Activated naive CD8-positive, alpha-beta T cell treated with anti-CD3 and anti-CD28 coated beads, Interleukin-2, amount 10 ng/mL, durations not matched to agents 7 days and 5 days (primary cell): Measurements from ENCODE around the gene NCKAP1. TPM values are rescaled to one million over a fixed set of nuclear protein-coding genes. Genes with fewer than 3 reads are reported as not detected.

Source experiments
- ATAC-seq: fragments of 150-1000 bp; cut with Tn5 transposase; one replicate; pipeline ENCODE4 v1.10.0; 2021; ENCODE audit warnings: low read depth, moderate library complexity
- POLR2A ChIA-PET: fragments of 350-600 bp; sonication (Branson Sonifier 250); formaldehyde crosslinking; loops from one replicate; lab custom pipeline; 2021; ENCODE audit warnings: antibody characterized with exemption; lab: Charles Lee
- DNase-seq: peaks from one replicate; pipeline ENCODE4 v3.0.0; 2021
- H3K27ac Mint-ChIP-seq: one replicate; pipeline ENCODE4 v1.8.0; 2022; ENCODE audit warnings: mild to moderate bottlenecking, mixed read lengths
- H3K27me3 Mint-ChIP-seq: one replicate; pipeline ENCODE4 v1.8.0; 2022; ENCODE audit warnings: mild to moderate bottlenecking, moderate library complexity, mixed read lengths
- H3K36me3 Mint-ChIP-seq: one replicate; pipeline ENCODE4 v1.8.0; 2021; ENCODE audit warnings: mild to moderate bottlenecking, mixed read lengths
- H3K4me1 Mint-ChIP-seq: one replicate; pipeline ENCODE4 v1.8.0; 2021; ENCODE audit warnings: mixed read lengths
- H3K4me3 Mint-ChIP-seq: one replicate; pipeline ENCODE4 v1.8.0; 2022; ENCODE audit warnings: mild to moderate bottlenecking, moderate library complexity, mixed read lengths
- H3K9me3 Mint-ChIP-seq: one replicate; pipeline ENCODE4 v1.8.0; 2021; ENCODE audit warnings: mixed read lengths
- total RNA-seq, 2 experiments: library from RNA; stranded (reverse); gene quantifications; one replicate each; pipeline ENCODE4 v1.2.3, GENCODE V29; 2021

Gene NCKAP1
- total RNA-seq, 2 experiments from 2014 or later, result 0.69 to 1.2 TPM

DNA sequence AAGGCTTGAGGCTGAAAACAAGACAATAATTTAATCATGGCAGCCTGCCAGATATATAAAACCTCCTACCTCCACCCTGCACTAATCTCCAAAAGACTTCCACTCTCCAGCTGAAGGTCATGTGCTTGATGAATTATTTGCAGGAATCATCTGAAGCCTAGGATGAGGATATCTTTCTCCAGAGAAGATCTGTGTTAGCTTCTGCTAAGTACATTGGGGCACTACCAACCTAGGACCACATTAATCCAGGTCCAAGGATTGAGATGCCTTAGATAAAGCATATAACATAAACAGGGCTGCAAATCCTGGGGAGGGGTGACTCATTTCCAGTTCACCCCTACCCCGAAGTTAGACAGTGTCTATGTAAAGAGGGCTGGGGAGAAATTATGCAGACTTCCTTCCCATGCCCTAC lies 91.3 kb downstream of the NCKAP1 start:
- Mint-ChIP-seq H3K4me3 (no peak overlapping the region), H3K9me3 (peaks cover 3% of the 10 kb centered on the region), H3K36me3 (peaks cover 10% of the 10 kb centered on the region), H3K27ac (no peak overlapping the region), H3K4me1 (peaks cover 27% of the 10 kb centered on the region), H3K27me3 (no peaks in the 10 kb centered on the region)
- no peak for DNase-seq
- ATAC-seq, result no peak
- POLR2A ChIA-PET, result no interaction called here

DNA sequence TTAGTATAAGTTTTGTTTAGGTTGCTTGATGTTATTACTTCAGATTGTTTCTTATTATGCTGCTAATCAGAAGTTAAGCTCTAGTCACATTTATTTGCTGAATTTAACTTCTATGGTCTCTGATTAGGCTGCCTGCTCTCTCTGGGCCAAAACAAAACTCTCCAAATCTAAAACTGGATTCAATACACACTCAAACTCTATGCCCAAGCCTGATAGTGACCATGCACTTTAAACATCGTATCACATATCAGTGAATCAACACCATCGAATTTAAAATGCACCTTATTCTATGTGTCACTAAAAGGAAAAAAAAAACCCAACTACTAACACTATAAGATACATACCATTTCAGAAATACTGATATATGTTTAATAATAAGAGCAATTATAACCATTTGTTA lies 94.9 kb downstream of the NCKAP1 start:
- Mint-ChIP-seq H3K27me3 (peaks cover 6% of the 10 kb centered on the region), H3K9me3 (peaks cover 3% of the 10 kb centered on the region), H3K36me3 (peaks cover 2% of the 10 kb centered on the region), H3K4me1 (peaks cover 11% of the 10 kb centered on the region), H3K4me3 (no peak overlapping the region), H3K27ac (no peak overlapping the region)
- no peak for DNase-seq
- POLR2A ChIA-PET, result no interaction called here
- ATAC-seq, result no peak

DNA sequence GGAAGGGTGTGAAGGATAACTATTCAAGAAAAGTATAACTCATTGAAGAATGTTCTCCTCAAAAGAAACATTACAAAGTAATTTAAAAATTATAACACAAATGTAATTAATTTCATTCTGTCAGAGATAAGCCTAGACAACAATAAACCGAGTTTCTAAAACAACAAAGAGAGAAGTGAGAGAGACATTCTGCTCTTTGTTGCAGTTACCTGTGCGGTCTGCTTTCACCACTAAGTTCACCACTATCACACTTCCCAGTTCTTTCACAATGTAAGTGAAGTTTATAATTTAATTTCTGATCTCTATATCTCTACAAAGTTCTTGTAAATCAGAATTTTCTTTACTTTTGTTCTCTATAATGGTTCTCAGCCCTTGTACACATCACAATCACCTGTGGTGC lies 95.5 kb downstream of the NCKAP1 start:
- no peak for DNase-seq
- H3K27ac Mint-ChIP-seq, result no peak overlapping the region

DNA sequence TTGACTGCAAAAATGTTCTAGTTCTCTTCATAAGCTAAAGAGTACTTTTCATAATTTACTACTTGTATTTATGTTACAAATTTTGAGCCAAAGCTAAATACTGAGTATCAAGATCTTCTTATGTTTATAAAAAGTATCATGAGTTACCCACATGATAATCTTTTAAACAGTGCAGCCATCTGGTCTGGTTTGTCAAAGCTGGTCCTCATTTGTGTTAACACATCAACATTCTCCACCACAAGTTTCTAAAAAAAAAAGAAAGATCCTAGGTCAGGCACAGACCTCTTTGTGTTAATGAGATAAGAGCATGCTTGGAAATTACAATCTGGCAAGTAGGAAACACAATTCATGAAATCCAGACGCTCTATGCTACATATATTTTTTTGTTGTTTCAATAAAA lies 96.3 kb downstream of the NCKAP1 start:
- Mint-ChIP-seq H3K4me1 (peaks cover 9% of the 10 kb centered on the region), H3K36me3 (peaks cover 2% of the 10 kb centered on the region), H3K27me3 (peaks cover 6% of the 10 kb centered on the region), H3K9me3 (peaks cover 3% of the 10 kb centered on the region), H3K4me3 (no peak overlapping the region), H3K27ac (no peak overlapping the region)
- ATAC-seq (no peak), DNase-seq (no peak)
- POLR2A ChIA-PET, result no interaction called here

More for the DNA sequence above, 95.5 kb downstream of the NCKAP1 start:
- ATAC-seq, result no peak
- H3K36me3 Mint-ChIP-seq, result peaks cover 2% of the 10 kb centered on the region
- peaks cover 6% of the 10 kb centered on the region for H3K27me3 Mint-ChIP-seq
- H3K9me3 Mint-ChIP-seq, result peaks cover 3% of the 10 kb centered on the region
- POLR2A ChIA-PET, result no interaction called here
- H3K4me3 Mint-ChIP-seq, result no peak overlapping the region
- peaks cover 11% of the 10 kb centered on the region for H3K4me1 Mint-ChIP-seq

DNA sequence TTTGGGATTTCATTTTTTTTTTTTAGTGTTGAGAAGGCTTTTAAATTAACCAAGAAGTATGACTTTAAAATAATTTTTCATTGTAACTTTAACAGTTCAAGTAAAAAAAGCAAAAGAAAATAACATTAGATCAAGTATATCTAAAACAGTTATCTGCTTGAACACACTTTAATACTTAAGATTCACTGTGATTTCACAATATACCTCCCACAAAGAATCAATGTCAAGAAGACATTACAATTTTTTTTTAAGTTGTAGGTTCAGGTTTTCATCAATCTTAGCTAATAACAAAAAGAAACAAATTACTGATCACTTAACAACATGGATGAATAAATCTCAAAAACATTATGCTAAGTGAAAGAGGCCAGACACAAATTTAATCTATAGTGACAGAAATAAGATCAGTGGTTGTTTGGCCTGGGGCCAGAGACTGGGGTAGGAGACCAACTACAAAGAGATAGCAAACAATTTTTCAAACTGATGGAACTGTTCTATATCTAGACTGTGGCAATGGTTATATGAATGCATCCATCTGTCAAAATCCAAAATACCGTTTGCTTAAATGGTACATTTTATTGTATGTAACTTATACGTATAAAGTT lies 97.0 kb downstream of the NCKAP1 start:
- DNase-seq (no peak), ATAC-seq (no peak)
- Mint-ChIP-seq H3K27me3 (peaks cover 9% of the 10 kb centered on the region), H3K4me3 (no peak overlapping the region), H3K27ac (no peak overlapping the region), H3K9me3 (peaks cover 3% of the 10 kb centered on the region), H3K36me3 (peaks cover 2% of the 10 kb centered on the region), H3K4me1 (peaks cover 2% of the 10 kb centered on the region)
- POLR2A ChIA-PET, result interaction anchor here (0.6 kb wide), 1 partner anchor 8 kb away, joined by 4 read pairs; no protein-coding TSS in a partner anchor

DNA sequence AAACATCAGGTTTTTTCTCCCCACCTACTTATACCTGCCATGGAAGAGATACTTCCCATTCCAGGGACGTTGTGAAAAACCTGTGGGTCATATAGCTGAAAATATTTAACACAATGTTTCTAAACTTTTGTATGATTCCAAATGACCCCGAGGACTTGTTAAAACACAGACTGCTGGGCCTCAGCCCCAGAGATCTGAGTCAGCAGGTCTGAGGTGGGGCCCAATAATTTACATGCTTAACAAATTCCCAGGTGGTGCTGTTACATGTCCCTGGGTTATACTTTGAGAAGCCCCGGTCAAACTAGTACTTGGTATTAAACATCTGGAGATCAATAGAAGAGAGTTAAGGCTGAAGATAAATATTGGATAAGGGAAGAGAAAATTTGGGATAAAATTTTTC lies 100.4 kb downstream of the NCKAP1 start:
- H3K9me3 Mint-ChIP-seq, result no peaks in the 10 kb centered on the region
- no peaks in the 10 kb centered on the region for H3K36me3 Mint-ChIP-seq
- H3K27me3 Mint-ChIP-seq, result peaks cover 15% of the 10 kb centered on the region
- H3K27ac Mint-ChIP-seq, result no peak overlapping the region
- ATAC-seq (no peak), DNase-seq (no peak)
- POLR2A ChIA-PET, result no interaction called here
- H3K4me3 Mint-ChIP-seq, result no peak overlapping the region
- no peaks in the 10 kb centered on the region for H3K4me1 Mint-ChIP-seq

DNA sequence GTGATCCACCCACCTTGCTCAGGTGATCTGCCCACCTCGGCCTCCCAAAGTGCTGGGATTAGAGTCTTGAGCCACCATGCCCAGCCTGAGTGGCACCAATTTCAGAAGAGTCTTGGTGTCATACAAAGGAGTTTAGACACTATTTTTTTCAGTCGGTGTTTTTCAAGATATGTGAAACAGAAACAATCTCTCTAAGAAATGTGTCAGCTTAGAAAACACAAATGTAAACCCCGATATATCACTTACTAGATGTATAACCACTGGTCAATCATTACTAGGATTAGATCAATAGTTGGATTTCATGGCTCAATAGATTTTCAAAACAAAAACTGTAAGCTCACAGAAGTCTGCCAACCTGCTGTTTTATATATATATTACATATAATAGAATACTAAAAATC lies 104.6 kb downstream of the NCKAP1 start:
- Mint-ChIP-seq H3K4me1 (peaks cover 2% of the 10 kb centered on the region), H3K27me3 (peaks cover 14% of the 10 kb centered on the region), H3K27ac (no peak overlapping the region), H3K36me3 (peaks cover 2% of the 10 kb centered on the region), H3K9me3 (no peaks in the 10 kb centered on the region), H3K4me3 (no peak overlapping the region)
- ATAC-seq (no peak), DNase-seq (no peak)
- POLR2A ChIA-PET, result interaction anchor here (0.6 kb wide), 1 partner anchor 8 kb away, joined by 4 read pairs; no protein-coding TSS in a partner anchor

DNA sequence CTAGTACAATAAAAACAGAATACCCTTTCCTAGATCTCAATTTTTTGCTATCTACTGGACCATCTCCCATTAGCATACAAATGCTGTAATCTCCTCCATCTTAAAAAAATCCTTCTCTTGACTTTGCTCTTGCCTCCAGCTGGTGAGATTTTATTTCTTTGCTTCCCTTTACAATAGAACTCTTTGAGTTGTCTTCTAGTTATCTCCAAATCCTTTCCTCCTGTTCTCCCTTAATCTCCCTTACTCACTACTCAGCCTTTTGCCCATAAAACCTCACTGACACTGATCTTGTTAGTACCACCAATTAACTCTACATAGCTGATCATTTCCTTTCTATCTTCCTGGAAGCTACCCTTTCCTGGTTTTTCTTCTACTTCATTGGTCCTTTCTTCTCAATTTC lies 108.3 kb downstream of the NCKAP1 start:
- ATAC-seq, result no peak
- POLR2A ChIA-PET, result no interaction called here
- H3K27ac Mint-ChIP-seq, result no peak overlapping the region

DNA sequence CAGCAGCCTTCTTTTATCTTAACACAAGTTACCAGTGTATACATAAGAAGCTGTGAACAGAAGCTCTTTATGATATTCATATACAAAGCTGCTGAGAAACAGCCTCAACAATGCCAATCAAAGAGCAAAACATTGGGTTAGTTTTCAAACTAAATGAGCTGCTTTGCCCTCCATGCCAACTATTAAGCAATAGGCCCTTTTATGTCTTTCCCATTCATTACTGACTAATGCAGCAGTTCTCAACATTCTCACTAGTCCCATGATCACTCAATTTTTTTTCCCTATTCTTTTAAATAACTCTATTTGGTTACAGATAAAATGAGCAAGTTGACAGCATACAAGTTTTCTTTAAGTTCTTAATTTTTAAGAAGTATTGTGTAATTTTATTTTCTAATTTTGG lies 114.0 kb downstream of the NCKAP1 start:
- DNase-seq (no peak), ATAC-seq (no peak)
- POLR2A ChIA-PET, result no interaction called here
- H3K4me1 Mint-ChIP-seq, result peaks cover 8% of the 10 kb centered on the region
- H3K9me3 Mint-ChIP-seq, result no peaks in the 10 kb centered on the region
- no peak overlapping the region for H3K4me3 Mint-ChIP-seq
- H3K36me3 Mint-ChIP-seq, result no peaks in the 10 kb centered on the region
- H3K27me3 Mint-ChIP-seq, result peaks cover 2% of the 10 kb centered on the region
- H3K27ac Mint-ChIP-seq, result no peak overlapping the region

More for the DNA sequence above, 108.3 kb downstream of the NCKAP1 start:
- H3K4me3 Mint-ChIP-seq, result no peak overlapping the region
- peaks cover 10% of the 10 kb centered on the region for H3K27me3 Mint-ChIP-seq
- no peak for DNase-seq
- H3K4me1 Mint-ChIP-seq, result peaks cover 2% of the 10 kb centered on the region
- H3K36me3 Mint-ChIP-seq, result peaks cover 2% of the 10 kb centered on the region
- no peaks in the 10 kb centered on the region for H3K9me3 Mint-ChIP-seq

DNA sequence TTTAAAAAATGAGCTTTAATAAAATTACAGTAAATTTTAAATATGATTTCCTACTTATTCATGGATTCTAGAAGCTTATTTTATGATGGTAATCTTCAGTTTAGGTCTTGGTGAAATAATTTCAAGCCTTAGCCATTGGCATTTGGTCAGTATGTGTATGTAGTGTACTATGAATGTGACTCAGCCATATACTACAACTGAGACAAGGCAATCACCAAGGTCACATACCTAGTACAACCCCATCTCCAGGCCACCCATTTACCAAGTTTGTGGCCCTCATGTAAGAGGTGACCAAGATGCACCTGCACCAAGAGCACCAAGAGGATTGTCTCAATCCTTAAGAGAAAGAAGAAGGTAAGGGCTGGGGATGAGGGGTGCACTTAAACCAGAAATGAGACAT lies 117.0 kb downstream of the NCKAP1 start:
- no peaks in the 10 kb centered on the region for H3K36me3 Mint-ChIP-seq
- H3K4me1 Mint-ChIP-seq, result peaks cover 9% of the 10 kb centered on the region
- DNase-seq (no peak), ATAC-seq (no peak)
- no peak overlapping the region for H3K27ac Mint-ChIP-seq
- H3K27me3 Mint-ChIP-seq, result peaks cover 5% of the 10 kb centered on the region
- no peaks in the 10 kb centered on the region for H3K9me3 Mint-ChIP-seq
- H3K4me3 Mint-ChIP-seq, result no peak overlapping the region
- POLR2A ChIA-PET, result no interaction called here

DNA sequence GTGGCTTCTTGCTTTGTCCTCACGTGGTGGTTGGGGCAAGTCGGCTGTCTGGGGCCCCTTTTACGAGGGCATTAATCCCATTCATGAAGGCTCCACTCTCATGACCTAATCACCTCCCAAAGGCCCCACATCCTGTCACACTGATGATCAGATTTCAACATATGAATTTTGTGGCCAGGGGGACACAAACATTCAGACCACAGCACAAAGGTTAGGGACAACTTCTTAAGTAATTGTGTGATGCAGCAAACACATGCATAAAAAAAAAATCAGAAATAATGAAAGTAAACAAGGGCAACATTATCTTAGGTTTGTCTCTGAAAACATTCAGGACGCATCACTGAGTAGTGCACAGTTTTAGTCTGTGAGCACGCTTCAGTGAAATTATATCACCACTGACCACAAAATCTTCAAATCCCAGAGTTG lies 117.6 kb downstream of the NCKAP1 start:
- Mint-ChIP-seq H3K27ac (no peak overlapping the region), H3K9me3 (no peaks in the 10 kb centered on the region), H3K4me1 (peaks cover 9% of the 10 kb centered on the region), H3K4me3 (no peak overlapping the region), H3K36me3 (no peaks in the 10 kb centered on the region), H3K27me3 (peaks cover 3% of the 10 kb centered on the region)
- POLR2A ChIA-PET, result no interaction called here
- ATAC-seq, result no peak
- DNase-seq, result no peak

DNA sequence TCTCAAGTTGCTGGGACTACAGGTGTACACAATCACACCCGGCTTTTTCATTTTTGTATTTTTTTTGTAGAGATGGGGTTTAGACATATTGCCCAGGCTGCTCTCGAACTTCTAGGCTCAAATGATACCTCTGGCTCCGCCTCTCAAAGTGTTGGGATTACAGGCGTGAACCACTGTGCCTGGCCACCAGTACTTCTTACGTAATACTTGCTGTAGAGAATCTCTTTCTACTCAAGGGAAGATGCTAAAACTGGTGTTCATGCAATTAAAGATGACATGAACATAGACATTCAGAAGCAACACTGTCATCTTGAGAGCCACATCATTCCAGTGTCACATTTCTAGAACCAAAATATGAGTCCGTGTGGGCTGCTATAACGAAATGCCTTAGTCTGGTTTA lies 118.2 kb downstream of the NCKAP1 start:
- peaks cover 9% of the 10 kb centered on the region for H3K4me1 Mint-ChIP-seq
- H3K9me3 Mint-ChIP-seq, result no peaks in the 10 kb centered on the region
- H3K36me3 Mint-ChIP-seq, result no peaks in the 10 kb centered on the region
- no peak overlapping the region for H3K27ac Mint-ChIP-seq
- DNase-seq (no peak), ATAC-seq (no peak)
- H3K27me3 Mint-ChIP-seq, result peaks cover 6% of the 10 kb centered on the region
- H3K4me3 Mint-ChIP-seq, result no peak overlapping the region
- POLR2A ChIA-PET, result no interaction called here

DNA sequence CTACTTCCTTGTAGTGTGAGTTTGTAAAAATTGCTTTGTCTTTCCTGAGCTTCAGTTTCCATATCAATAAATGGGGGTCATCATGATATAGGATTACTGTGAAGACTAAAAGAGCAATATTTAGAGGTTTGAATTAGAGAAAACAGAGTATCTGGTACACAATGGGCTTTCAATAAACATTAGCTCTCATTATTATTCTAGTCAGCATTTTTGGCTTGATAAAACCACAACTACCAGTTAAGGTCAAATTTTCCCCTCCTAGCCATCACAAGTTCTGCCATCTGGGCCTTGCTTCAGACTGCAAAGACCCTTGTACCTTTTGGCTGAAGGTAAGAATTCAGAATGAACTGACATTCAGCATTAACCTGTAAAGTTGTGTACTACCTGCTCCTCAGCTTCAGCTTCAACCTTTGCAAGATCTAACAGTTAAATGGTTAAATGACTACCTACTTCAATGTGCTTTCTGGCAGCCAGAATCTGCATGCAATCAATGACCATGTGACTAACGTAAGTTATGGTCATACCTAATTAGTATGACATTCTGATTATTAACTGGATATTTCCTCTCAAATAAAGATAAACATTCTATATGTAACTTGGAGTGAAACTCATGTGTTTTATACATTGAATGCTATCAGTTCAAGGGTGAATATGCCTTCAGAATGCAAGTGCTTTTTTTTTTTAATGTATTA lies 119.2 kb downstream of the NCKAP1 start:
- ATAC-seq (no peak), DNase-seq (no peak)
- Mint-ChIP-seq H3K36me3 (no peaks in the 10 kb centered on the region), H3K4me3 (no peak overlapping the region), H3K9me3 (no peaks in the 10 kb centered on the region), H3K27ac (no peak overlapping the region), H3K27me3 (peaks cover 15% of the 10 kb centered on the region), H3K4me1 (peaks cover 9% of the 10 kb centered on the region)
- POLR2A ChIA-PET, result no interaction called here

DNA sequence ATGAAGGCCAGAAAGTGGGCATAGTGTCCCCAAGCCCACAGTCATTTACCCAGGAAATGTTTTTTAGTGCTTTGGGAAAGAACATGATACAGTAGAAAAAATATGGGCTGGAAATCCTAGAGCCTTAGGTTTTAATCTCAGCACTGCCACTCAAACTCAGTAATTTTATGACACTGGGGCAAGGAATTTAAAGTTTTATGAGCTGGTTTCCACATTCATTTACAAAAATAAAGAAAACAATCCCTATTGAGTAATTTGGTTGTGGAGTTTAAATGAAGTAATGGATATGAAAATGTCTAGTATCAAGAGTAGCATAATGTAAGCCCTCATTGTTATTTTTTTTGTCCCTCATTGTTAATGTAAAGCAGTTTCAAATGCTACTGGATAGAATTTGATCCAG lies 120.3 kb downstream of the NCKAP1 start:
- Mint-ChIP-seq H3K4me3 (no peak overlapping the region), H3K27me3 (peaks cover 21% of the 10 kb centered on the region), H3K9me3 (peaks cover 1% of the 10 kb centered on the region), H3K4me1 (peaks cover 9% of the 10 kb centered on the region), H3K36me3 (no peaks in the 10 kb centered on the region), H3K27ac (no peak overlapping the region)
- POLR2A ChIA-PET, result no interaction called here
- DNase-seq (no peak), ATAC-seq (no peak)
